OCI-LY1 (cell line): ENCODE results near the gene CPAMD8.

Experiments used
- EZH2 ChIP-seq: fragments of 200-600 bp; sonication (generic), shearing (Covaris generic); IDR thresholded peaks from 2 replicates; pipeline ENCODE4 v1.8.0; 2017; ENCODE audit warnings: borderline replicate concordance, mixed run types, mild to moderate bottlenecking, antibody characterized with exemption, low read length, moderate library complexity, mixed read lengths
- TF ChIP-seq, protein P1 (sequence below): fragments of 200-600 bp; sonication (generic), shearing (Covaris generic); IDR thresholded peaks from 2 replicates; pipeline ENCODE4 v1.5.1; 2017; ENCODE audit warnings: mild to moderate bottlenecking, antibody characterized with exemption, low read length, moderate library complexity, mixed read lengths

DNA sequence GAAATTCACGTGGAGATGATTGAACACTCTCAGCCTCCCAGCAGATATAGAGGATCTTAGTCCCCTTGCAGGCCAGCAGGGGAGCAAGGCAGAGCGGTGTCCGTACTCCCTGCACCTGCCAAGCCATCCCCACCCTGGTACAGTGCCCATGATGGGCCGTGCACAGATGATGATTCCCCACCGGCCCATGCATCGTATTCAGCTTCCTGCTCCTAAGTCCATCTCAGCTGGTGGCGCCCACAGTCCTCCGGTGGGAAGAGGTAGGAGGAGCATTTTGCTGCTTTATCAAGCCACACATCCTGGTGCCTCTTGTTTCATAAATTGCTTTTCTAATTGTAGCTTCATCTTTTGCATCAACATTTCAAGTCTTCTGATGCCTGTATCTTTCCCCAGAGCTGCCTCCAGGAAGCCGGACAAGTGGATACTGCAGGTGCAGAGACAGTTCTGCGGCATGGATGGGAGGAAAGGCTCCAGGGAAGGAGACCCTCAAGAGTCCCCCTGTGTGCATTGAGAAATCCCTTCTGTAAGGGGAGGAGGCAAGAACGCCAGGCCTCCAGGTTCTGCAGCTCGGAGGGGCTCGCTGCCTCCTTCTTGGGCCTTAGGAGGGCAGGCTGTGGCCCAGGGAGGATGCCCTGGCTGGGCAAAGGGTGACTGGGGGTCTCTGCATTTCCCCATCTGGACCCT, 82.5 kb downstream of the CPAMD8 start:
- TF ChIP-seq, protein P1, sequence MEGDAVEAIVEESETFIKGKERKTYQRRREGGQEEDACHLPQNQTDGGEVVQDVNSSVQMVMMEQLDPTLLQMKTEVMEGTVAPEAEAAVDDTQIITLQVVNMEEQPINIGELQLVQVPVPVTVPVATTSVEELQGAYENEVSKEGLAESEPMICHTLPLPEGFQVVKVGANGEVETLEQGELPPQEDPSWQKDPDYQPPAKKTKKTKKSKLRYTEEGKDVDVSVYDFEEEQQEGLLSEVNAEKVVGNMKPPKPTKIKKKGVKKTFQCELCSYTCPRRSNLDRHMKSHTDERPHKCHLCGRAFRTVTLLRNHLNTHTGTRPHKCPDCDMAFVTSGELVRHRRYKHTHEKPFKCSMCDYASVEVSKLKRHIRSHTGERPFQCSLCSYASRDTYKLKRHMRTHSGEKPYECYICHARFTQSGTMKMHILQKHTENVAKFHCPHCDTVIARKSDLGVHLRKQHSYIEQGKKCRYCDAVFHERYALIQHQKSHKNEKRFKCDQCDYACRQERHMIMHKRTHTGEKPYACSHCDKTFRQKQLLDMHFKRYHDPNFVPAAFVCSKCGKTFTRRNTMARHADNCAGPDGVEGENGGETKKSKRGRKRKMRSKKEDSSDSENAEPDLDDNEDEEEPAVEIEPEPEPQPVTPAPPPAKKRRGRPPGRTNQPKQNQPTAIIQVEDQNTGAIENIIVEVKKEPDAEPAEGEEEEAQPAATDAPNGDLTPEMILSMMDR: no peak
- TF ChIP-seq EZH2: no peak
